ENCODE data around the gene SPTBN1.
"Not testable (repeated sequence)": the region's sequence is repeated elsewhere in the genome, so short reads cannot be mapped to it uniquely, and the experiment has no call there.

Gene SPTBN1

DNA sequence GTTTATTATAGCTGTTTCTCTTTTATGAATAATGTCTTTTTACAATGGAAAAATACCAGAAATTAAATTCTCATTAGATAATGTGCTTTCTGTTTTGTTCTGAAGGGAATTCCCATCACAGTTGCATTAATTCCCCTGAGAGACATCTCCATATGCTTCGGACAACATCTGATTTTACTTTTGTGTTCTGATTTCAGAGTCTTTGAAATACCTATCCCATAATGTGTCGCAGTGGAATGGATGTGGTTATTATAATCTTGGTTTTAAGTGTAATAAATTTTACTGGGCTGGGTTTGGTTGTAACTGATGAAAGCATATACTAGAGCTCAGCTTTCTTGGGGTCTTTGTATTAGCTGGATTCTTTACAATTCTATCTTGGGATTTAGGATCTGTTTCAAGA lies 12.5 kb downstream of the SPTBN1 start:
- DNase-seq (ENCODE audit: low read depth in 2 of 2, low spot score in 1 of 2): no peak

DNA sequence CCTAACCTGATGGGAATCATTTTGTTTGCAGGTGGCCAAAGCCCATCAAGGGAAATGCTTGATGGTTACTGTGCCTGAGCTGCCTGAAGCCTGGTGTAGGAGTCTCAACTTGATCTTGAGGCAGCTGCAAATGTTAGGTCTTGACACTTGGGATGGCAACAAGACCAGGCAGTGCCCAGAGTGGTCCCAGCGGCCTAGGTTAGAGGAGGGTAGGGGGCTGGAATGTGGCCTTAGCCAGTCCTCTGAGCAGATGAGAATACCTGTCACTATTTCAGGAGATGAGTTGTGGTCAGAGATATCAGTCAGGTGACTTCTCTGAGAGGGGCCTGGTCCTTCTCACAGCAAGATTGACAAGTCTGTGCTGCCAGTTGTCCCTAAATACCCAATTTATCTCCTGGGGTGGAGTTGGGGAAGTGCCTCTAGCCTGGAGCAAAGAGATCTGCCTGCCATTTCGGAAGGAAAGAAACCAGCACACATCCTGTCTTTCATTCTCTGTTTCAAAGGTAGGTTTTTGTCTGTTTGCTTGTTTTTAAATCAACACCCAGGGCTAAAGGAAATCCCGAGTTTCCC lies 13.4 kb downstream of the SPTBN1 start:
- DNase-seq (ENCODE audit: low read depth in 2 of 2, low spot score in 1 of 2): no peak

DNA sequence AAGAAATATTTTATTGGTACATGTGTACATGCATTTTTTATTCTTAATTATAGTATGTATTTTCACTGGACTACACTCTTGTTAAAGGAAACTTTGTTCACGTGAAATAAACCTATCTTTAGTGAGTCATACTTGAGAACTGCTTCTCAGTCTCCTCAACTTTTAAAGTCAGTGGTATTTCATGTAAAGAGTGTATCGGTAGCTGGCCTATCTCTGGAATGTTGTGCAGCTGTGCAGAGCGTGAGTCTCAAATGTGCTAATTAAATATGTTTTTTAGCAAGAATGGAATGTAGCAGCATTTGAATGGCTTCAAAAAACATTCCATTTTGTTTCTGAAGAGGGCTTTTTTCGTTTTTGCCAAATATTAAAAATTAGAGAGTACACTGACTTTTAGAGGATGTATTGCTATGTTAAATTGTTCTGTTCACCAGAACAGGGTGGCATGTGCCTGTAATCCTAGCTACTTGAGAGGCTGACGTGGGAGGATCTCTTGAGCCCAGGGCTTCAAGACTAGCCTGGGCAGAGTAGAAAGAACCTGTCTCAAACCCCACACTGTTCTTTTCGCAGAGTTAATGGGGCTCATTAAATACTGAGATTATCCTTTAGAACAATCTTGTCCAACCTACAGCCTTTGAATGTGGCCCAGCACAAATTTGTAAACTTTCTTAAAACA lies 14.3 kb downstream of the SPTBN1 start:
- no peak for DNase-seq (ENCODE audit: low read depth in 2 of 2, low spot score in 1 of 2)

DNA sequence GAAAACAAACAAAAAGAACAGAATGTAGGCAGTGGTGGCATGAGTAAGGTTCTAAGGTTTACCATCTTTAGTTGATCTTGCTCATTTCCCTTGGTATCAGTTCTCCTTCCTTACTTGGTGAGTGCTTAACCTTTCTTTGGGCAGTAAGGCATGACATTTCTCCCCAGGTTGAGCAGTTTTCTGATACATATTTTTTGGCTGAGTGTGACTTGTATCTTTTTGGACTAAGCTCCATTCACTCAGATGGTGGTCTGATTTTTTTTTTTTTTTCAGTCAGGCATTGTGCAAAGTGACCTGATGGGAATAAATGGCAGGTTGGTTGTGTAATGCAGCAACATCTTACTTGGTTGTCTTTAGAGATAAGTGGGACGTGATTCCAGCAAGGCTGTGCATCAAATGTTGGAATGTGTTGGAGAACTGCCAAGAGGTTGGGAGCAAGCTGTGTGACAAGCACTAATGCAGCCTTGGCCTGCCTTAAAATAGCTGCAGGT lies 15.1 kb downstream of the SPTBN1 start:
- no peak for DNase-seq (ENCODE audit: low read depth in 2 of 2, low spot score in 1 of 2)

DNA sequence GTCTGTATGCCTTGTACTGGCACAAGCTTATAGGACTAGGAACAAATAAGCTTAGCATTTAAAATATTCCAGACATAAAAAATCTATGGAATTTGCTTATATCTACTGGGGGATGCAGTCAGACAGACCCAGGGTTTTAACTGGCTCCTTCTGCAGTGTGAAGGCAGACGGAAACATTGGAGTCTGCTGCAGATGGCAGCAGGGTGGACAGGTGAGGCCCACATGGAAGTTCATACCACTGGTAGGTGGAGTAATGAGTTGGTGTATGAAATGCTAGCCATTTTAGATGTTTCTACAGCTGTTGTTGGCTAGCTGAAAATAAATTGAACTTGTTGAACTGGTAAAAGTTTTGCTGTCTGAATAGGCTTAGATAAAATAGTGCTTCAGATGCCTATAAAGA lies 17.7 kb downstream of the SPTBN1 start:
- no peak for DNase-seq (ENCODE audit: low read depth in 2 of 2, low spot score in 1 of 2)

DNA sequence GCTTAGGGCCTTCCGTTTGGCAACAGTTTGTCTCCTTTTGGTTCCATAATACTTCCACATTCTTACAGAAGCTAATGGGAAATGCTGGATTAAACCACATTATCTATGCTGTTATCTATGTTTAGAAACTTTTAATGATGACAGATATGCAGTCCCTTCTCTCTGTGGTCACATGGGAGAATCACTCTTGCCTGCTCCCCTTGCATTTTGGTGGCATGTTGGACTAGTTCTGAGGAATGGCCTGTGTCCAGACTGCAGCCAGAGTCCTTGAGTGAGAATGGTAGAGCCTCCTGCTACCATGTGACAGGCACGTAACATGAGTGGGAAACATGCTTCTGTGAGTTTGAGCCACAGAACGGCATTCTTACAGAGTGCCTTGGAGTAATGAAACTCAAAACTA lies 19.2 kb downstream of the SPTBN1 start:
- no peak for DNase-seq (ENCODE audit: low read depth in 2 of 2, low spot score in 1 of 2)

DNA sequence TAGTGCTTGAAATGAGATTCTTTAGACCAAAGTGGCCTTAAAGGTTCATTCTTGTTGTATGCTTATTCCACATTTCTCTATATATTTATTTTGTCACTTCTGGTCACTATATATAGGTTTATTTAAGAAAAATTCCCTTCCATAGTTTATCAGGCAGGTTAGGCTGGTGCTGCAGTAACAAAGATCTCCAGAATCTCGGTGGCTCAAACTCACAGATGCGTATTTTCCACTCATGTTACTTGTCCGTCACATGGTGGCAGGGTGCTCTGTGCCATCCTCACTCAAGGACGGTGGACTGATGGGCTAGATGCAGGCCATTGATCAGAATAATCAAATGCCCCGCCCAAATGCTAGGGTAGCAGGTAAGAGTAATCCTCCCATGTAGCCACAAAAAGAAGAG lies 19.8 kb downstream of the SPTBN1 start:
- DNase-seq (ENCODE audit: low read depth in 2 of 2, low spot score in 1 of 2): no peak

DNA sequence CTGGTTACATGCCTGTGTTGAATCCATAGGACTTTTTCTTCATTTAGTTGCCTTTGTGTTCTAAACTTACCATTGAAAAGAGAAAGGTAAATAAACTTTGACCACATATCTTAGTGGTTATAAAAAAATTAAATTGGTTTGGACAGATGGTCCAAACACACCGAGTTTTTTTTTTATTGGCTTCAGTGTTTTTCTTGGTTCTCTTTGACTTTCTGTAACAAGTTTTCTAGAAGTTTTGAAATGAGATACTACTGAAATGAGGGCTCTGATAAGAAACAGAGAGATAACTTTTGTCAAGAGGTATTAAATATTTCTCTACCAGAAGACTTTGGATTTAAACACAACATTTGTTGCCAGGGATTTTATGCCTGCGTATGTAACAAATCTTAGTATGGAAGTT lies 20.7 kb downstream of the SPTBN1 start:
- DNase-seq (ENCODE audit: low read depth in 2 of 2, low spot score in 1 of 2): no peak

DNA sequence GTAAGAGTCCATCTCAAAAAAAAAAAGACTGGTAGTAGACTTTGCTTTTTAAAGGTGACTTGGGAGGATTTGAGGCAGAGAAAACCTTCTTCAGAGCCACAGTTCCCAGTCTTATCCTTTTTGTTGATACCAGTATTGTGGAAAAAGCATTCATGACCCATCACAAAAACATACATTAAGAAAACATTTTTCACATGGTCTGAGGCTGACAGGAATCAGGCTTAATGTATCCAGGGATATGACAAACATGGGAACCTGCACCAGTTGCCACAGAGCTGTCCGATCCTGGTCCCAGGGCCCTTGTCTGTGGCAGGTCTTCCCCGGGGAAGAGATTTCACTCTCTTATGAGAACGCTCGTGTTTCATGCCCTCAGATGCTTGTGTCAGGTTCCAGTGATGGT lies 21.8 kb downstream of the SPTBN1 start:
- DNase-seq (ENCODE audit: low read depth in 2 of 2, low spot score in 1 of 2): no peak

DNA sequence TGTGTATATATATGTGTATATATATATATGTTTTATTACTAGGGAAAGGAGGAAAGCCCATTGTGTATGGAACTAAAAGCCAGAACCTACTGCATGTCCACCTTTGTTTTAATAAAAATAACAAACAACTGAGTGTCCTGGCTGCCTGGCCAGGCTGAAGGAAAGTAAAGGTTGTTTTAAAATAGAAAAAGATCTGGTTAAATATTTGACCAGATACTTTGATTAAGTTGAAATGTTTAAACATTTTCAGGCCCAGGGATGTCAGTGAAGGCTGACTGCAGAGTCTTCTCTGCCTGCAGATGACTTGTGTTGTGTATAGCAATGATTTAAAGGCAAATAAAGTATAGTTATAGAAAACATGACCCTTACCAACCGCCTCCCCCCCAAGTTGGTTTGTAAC lies 22.8 kb downstream of the SPTBN1 start:
- DNase-seq (ENCODE audit: low read depth in 2 of 2, low spot score in 1 of 2): no peak

DNA sequence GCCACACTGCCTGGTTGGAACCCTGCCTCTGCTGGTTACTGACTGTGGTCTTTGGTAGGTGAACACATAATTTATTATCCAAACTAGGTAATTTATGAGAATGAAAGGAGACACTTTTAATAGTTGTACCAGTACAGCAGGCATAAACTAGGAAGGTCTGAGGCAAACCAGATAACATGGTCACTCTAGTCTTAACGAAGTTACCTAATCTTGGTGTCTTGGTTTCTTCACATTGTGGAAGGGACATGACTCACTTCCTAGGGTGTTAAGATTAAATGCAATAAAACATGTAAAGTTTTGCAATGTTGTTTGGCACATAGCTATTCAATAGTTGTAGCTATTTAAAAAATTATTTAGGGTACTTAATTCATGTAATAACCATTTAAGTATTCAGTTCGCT lies 23.3 kb downstream of the SPTBN1 start:
- no peak for DNase-seq (ENCODE audit: low read depth in 2 of 2, low spot score in 1 of 2)

DNA sequence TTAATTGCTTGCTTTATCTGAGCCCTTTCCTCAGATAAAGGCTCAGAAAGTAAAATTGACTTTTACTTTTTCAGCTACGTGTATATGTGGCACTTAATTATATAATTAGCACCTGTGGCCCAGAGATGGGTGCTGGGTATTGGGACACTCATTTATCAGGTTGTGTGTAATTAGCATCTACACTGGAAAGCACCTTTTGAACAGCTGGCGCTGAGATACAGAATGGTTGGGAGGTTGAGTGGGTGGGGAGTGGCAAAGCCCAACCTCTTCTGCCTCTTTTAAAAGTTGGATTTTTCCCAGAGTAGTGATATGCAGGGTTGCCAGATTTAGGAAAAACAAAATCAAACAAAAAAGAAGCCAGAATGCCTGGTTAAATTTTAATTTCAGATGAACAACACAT lies 23.9 kb downstream of the SPTBN1 start:
- DNase-seq (ENCODE audit: low read depth in 2 of 2, low spot score in 1 of 2): no peak

DNA sequence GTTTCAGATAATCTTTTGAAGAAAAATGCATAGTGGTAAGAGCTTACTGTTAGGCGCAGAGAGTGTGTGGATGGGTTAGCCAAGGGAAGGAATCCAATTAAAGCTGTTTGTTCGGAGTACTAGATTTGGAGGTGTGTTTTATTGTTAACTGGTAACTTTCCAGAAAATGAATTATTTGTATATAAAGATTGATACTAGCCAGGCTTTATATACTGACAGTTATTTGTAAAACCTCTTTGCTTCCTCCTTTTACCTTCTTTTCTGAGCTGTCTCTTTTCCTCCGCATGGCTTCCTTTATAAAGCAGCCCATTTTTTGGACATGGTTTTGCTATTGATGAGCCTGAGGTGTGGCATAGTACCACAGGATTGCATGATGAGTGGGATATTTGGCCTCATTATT lies 25.6 kb downstream of the SPTBN1 start:
- no peak for DNase-seq (ENCODE audit: low read depth in 2 of 2, low spot score in 1 of 2)

DNA sequence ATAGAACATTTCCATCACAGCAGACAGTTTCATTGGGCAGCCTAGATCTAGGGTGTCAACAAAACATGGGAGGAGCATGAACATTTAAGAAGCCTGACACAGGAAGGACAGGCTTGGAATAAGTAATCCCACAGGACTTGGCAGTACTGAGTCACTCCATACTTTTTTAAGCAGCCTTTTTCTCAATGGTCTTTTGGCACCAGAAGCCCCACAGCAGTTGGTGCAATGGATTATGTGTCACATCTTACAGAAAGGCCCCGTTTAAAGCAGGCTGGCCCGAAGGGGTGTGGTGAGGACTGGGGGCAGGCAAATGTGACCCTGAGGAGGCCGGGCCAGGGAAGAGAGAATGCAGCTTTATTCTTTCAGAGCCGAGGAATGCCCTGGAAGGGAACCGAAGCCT lies 26.6 kb downstream of the SPTBN1 start:
- DNase-seq (ENCODE audit: low read depth in 2 of 2, low spot score in 1 of 2): no peak

DNA sequence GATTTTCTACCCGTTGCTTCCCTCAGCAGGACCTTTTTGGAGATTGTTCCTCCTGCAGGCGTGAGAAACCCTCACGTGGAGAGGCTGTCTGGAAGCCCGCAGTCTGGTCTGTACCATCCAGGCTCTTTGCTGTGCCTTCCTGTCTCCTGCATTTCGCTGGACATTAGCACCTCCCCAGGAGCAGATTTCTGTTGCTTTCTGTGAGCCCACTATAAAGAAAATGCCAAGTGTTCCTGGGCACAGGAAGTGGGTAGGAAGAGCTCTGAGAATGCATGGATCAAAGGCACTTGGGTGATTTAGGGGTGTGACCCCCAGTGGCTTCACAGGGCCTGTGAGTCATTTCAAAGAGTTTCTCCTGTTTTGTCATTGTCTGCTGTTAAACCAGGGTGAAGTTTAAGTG lies 27.3 kb downstream of the SPTBN1 start:
- no peak for DNase-seq (ENCODE audit: low read depth in 2 of 2, low spot score in 1 of 2)

DNA sequence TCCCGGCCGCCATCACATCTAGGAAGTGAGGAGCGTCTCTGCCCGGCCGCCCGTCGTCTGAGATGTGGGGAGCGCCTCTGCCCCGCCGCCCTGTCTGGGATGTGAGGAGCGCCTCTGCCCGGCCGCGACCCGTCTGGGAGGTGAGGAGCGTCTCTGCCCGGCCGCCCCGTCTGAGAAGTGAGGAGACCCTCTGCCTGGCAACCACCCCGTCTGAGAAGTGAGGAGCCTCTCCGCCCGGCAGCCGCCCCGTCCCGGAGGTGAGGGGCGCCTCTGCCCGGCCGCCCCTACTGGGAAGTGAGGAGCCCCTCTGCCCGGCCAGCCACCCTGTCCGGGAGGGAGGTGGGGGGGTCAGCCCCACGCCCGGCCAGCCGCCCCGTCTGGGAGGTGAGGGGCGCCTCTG lies 29.6 kb downstream of the SPTBN1 start:
- not testable (repeated sequence) for DNase-seq (ENCODE audit: low read depth in 2 of 2, low spot score in 1 of 2)

DNA sequence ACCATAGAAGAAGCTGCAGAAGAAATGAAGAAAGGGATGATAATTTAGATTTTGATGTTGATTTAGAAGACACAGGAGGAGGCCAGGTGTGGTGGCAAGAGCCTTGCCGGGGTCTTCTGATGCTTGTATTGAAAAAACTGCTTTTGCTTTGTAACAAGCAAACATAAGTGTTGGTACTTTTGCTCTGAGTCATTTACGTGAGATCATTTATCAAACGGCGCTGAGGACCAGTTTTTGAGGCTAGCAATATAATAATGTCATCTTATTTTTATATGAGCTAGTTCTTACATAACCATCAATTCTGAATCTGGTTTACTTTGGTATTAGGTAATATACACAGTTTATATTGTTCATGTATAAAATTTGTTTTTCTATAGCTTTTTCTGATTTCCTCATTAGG lies 30.6 kb downstream of the SPTBN1 start:
- no peak for DNase-seq (ENCODE audit: low read depth in 2 of 2, low spot score in 1 of 2)

DNA sequence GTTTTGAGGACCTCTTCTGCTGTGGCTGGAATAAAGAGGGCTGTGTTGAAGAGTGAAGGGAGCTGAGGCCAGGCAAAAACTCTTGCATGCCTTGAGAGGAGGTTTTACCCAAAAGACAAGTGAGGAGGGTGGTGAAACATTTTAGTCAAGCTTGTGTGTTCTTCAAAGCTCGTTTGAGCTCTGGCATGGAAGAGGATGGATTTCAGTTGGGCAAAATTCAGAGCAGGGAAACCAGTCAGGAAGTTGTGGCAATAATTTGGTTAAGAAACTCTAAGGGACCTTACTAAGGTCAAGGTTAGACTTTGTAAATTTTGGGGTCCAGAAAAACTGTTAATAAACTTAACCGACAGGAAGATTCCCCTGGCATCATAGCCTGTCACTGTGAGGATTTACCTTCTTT lies 34.7 kb downstream of the SPTBN1 start:
- DNase-seq (ENCODE audit: low read depth in 2 of 2, low spot score in 1 of 2): no peak

DNA sequence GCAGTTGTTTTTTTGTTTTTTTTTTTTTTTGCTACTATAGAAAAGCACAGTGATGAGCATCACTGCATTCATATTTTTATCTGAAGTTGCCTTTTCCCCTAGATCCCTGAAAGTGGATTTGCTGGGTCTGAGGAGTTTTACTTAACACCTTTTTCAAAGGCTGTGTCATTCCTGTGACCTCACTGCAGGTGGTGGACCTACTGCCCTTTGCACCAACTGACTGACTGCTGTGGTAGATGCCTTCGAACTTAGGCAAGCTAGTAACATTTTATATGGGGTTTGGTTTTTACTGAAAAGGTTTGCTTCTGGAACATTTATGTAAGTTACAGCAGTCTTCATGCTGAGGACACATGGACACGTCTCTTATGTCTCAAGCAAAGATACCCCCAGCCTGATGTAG lies 36.2 kb downstream of the SPTBN1 start:
- no peak for DNase-seq (ENCODE audit: low read depth in 2 of 2, low spot score in 1 of 2)

DNA sequence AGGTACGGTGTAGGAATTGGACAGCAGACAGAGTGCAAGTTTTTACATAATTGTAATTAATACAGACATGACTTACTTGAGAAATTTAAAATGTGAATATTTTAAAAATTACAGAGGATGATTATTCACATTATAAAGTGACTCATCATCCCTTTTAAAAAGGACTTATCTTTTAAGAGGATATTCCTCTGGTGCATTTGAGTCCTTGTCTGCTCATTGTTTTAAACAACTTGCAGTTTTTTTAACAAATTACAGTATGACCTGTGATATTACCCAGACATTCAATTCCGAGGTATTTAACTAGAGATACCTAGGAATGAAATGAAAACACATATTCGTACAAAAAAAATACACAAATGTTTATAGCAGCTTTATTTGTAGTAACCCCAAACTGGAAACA lies 38.0 kb downstream of the SPTBN1 start:
- DNase-seq (ENCODE audit: low read depth in 2 of 2, low spot score in 1 of 2): no peak

DNA sequence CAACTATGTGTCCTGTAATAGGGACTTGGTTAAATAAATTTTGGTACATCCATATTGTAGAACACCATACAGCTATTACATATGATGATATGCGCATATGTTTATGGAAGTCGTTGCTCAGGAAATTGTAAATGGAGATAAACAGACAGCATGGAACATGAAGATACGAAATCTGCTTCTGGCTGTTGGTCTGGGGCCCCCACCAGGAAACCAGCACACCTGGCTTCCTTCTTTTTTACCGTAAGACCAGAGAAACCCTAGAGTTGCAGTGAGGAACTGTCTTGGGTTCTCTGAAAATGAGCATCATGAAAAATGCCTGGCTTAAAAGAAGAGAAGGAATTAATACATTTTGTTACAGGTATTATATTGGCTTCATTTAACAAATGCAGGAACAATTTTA lies 40.8 kb downstream of the SPTBN1 start:
- no peak for DNase-seq (ENCODE audit: low read depth in 2 of 2, low spot score in 1 of 2)

DNA sequence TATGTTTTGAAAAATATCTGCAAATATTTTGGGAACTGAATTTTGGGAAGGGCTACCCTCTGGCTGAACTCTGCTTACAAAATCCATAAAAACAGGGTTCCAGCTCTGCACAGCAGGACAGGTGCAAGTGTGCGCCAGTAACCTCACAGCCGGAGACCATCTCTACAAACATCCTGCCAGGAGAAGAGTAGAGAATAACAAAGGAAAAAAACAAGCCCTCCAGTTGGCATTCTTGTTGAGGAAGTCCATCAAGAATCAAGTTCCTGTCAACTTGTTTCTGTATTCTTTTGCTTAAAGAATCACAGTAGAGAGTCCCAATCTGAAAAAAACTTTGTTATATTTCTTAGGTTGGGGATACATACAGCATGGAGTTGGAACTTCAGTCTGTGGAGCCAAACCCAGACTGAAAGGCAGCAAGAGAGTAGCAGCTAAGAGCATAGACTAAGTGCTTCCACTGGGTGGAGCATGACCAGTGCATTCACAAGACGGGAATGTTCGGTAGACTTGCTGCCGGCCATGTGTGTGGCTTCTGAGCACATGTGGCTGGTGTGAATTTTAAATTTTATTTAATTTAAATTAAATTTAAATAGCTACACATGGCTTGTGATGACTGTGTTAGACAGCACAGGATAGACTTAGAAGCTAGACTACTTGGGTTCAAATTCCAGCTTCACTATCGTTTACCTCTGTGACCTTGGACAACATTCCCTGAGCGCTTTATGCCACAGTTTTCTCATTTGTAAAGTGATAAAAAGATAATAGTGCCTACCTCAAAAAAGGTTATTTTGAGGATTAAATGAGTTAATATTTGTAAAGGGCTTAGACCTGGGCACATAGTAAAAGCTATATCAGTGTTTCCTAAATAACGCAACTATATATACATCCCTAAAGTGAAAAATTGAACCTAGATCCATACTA lies 41.9 kb downstream of the SPTBN1 start:
- DNase-seq (ENCODE audit: low read depth in 2 of 2, low spot score in 1 of 2): no peak

Data from stimulated activated CD8-positive, alpha-beta memory T cell treated with anti-CD3 and anti-CD28 coated beads, Interleukin-4, amount 100 ng/mL, for 1 hour (primary cell).